HCT116 (cell line): ENCODE results near the gene DPH5. TPM values are rescaled to one million over a fixed set of nuclear protein-coding genes. Genes with fewer than 3 reads are reported as not detected.

Experiments used
- ATAC-seq: fragments of 200-7000 bp; cut with Tn5 transposase; 2 replicates; pipeline ENCODE4 v1.9.1; 2020; ENCODE audit warnings: mild to moderate bottlenecking, moderate library complexity
- BruUV-seq: library from RNA; stranded (reverse); fragments of 400-500 nt; replicated peaks from 2 replicates; lab custom pipeline; 2021; lab: Mats Ljungman, UMichigan
- CTCF ChIA-PET: fragments of 300-600 bp; sonication (Branson Sonifier 250); formaldehyde crosslinking; loops from one replicate; lab custom pipeline; 2021; ENCODE audit warnings: antibody characterized with exemption; lab: Charles Lee
- POLR2A ChIA-PET: fragments of 300-600, 350-600 bp; sonication (Branson Sonifier 250); formaldehyde crosslinking; loops from one replicate; lab custom pipeline; 2021; ENCODE audit warnings: antibody characterized with exemption; lab: Charles Lee
- RAD21 ChIA-PET, 2 experiments: fragments of 300-600 bp; sonication (Branson Sonifier 250); formaldehyde crosslinking; loops; one replicate each; lab custom pipeline; 2023; ENCODE audit warnings: low total read pairs in 2 of 2; ENCODE audit not compliant: uncharacterized antibody in 2 of 2, unreplicated experiment in 2 of 2, low non-redundant PET in 1 of 2; lab: Charles Lee
- DNase-seq: peaks from one replicate; pipeline ENCODE4 v3.0.0-alpha.2; 2010; ENCODE audit warnings: low read depth, low spot score
- H2AFZ ChIP-seq: fragments of 200-600 bp; shearing (Covaris generic), sonication (generic); 2 replicates; pipeline ENCODE4 v1.6.1; 2017; ENCODE audit warnings: low read depth, mixed run types, mixed read lengths, antibody characterized with exemption, low read length; ENCODE audit not compliant: poor library complexity, severe bottlenecking
- H3K27ac ChIP-seq: 2 replicates; pipeline ENCODE4 v1.5.1; 2012; ENCODE audit warnings: low read depth, low read length
- H3K27me3 ChIP-seq: fragments of 200-600 bp; sonication (generic); 2 replicates; pipeline ENCODE4 v1.6.1; 2016; ENCODE audit warnings: mixed run types, low read length, mixed read lengths; ENCODE audit not compliant: insufficient read depth
- H3K36me3 ChIP-seq, 2 experiments: fragments of 200-500 bp in 1 of 2; fragments of 200-600 bp in 1 of 2; sonication (Bioruptor generic) in 1 of 2; sonication (generic) in 1 of 2; 2 replicates each; pipeline versions ENCODE4 v1.5.1 to v1.6.1; 2014 to 2016; ENCODE audit warnings: low read length in 2 of 2, inconsistent platforms in 1 of 2, mixed read lengths in 1 of 2, mixed run types in 1 of 2; ENCODE audit not compliant: insufficient read depth in 2 of 2, control insufficient read depth in 1 of 2
- H3K4me1 ChIP-seq, 2 experiments: fragments of 200-600 bp in 1 of 2; sonication (generic) in 1 of 2; 2 replicates each; pipeline versions ENCODE4 v1.5.1 to v1.6.1; 2012 to 2017; ENCODE audit warnings: low read length in 2 of 2, inconsistent platforms in 1 of 2, mild to moderate bottlenecking in 1 of 2, mixed read lengths in 1 of 2, mixed run types in 1 of 2, moderate library complexity in 1 of 2; ENCODE audit not compliant: insufficient read depth in 2 of 2, control insufficient read depth in 1 of 2
- H3K4me2 ChIP-seq: fragments of 200-600 bp; sonication (generic); 2 replicates; pipeline ENCODE4 v1.6.1; 2017; ENCODE audit warnings: mixed run types, low read length, mixed read lengths
- H3K4me3 ChIP-seq, 2 experiments: fragments of 200-600 bp in 1 of 2; sonication (generic) in 1 of 2; replicated peaks in 1 of 2; 2 replicates each; pipeline ENCODE4 v1.5.1; 2011 to 2016; ENCODE audit warnings: low read length in 2 of 2, control low read depth in 1 of 2, low read depth in 1 of 2, mild to moderate bottlenecking in 1 of 2, mixed read lengths in 1 of 2, mixed run types in 1 of 2
- H3K79me2 ChIP-seq: fragments of 200-600 bp; sonication (generic); 2 replicates; pipeline ENCODE4 v1.6.1; 2017; ENCODE audit warnings: mild to moderate bottlenecking, mixed run types, low read length, moderate library complexity, mixed read lengths; ENCODE audit not compliant: insufficient read depth
- H3K9ac ChIP-seq: fragments of 200-600 bp; sonication (generic); 2 replicates; pipeline ENCODE4 v1.6.1; 2016; ENCODE audit warnings: low read length, mixed read lengths
- H3K9me2 ChIP-seq: fragments of 200-600 bp; sonication (generic), shearing (Covaris generic); 2 replicates; pipeline ENCODE4 v1.6.1; 2017; ENCODE audit warnings: mixed run types, mild to moderate bottlenecking, moderate library complexity; ENCODE audit not compliant: insufficient read depth
- H3K9me3 ChIP-seq, 2 experiments: fragments of 200-500 bp in 1 of 2; fragments of 200-600 bp in 1 of 2; sonication (Bioruptor generic) in 1 of 2; sonication (generic) in 1 of 2; 2 replicates each; pipeline ENCODE4 v1.6.1; 2014 to 2017; ENCODE audit warnings: low read length in 2 of 2, mixed read lengths in 2 of 2, inconsistent platforms in 1 of 2, low read depth in 1 of 2, mild to moderate bottlenecking in 1 of 2, mixed run types in 1 of 2, moderate library complexity in 1 of 2; ENCODE audit not compliant: control insufficient read depth in 1 of 2, insufficient read depth in 1 of 2
- H4K20me1 ChIP-seq: fragments of 200-600 bp; sonication (generic), shearing (Covaris generic); 2 replicates; pipeline ENCODE4 v1.6.1; 2017; ENCODE audit warnings: mixed run types, mild to moderate bottlenecking, moderate library complexity; ENCODE audit not compliant: insufficient read depth
- CBX3 ChIP-seq: IDR thresholded peaks from 2 replicates; pipeline ENCODE4 v1.6.1; 2012; ENCODE audit warnings: low read depth
- EZH2phosphoT487 ChIP-seq: fragments of 200-600 bp; IDR thresholded peaks from 2 replicates; pipeline ENCODE4 v1.6.1; 2018; ENCODE audit warnings: antibody characterized with exemption, borderline replicate concordance
- POLR2A ChIP-seq: IDR thresholded peaks from 2 replicates; pipeline ENCODE4 v1.7.0; 2011; ENCODE audit warnings: borderline replicate concordance; ENCODE audit not compliant: insufficient read depth, insufficient read length; ENCODE audit errors: extremely low read depth
- RAD21 ChIP-seq: IDR thresholded peaks from 2 replicates; pipeline ENCODE4 v1.6.1; 2012; ENCODE audit warnings: low read depth, mild to moderate bottlenecking
- REST ChIP-seq: IDR thresholded peaks from 2 replicates; pipeline ENCODE4 v1.6.1; 2012; ENCODE audit warnings: low read depth
- SIN3A ChIP-seq: IDR thresholded peaks from 2 replicates; pipeline ENCODE4 v1.6.1; 2012; ENCODE audit warnings: low read depth
- SP1 ChIP-seq: IDR thresholded peaks from 2 replicates; pipeline ENCODE4 v1.6.1; 2012; ENCODE audit warnings: low read depth
- TCF7L2 ChIP-seq: IDR thresholded peaks from 2 replicates; pipeline ENCODE4 v1.7.0; 2011; ENCODE audit warnings: borderline replicate concordance, inconsistent platforms; ENCODE audit not compliant: insufficient read depth, insufficient read length; ENCODE audit errors: extremely low read depth
- ZFX ChIP-seq: fragments of 450-650 bp; IDR thresholded peaks from 2 replicates; pipeline ENCODE4 v1.6.1; 2017
- intact Hi-C: fragments of 100-400 bp; cut with micrococcal nuclease; formaldehyde crosslinking; loops from 2 replicates; pipeline ENCODE4 v1.10.0; 2022
- total RNA-seq: library from RNA; stranded (reverse); gene quantifications from one replicate; pipeline ENCODE4 v1.2.1, GENCODE V29; 2021; ENCODE audit not compliant: unreplicated experiment
- TF ChIP-seq, protein P1 (sequence below): IDR thresholded peaks from 2 replicates; pipeline ENCODE4 v1.6.1; 2012

DPH5 gene
- total RNA-seq, 1 experiment from 2014 or later, result 55.8 TPM

DNA sequence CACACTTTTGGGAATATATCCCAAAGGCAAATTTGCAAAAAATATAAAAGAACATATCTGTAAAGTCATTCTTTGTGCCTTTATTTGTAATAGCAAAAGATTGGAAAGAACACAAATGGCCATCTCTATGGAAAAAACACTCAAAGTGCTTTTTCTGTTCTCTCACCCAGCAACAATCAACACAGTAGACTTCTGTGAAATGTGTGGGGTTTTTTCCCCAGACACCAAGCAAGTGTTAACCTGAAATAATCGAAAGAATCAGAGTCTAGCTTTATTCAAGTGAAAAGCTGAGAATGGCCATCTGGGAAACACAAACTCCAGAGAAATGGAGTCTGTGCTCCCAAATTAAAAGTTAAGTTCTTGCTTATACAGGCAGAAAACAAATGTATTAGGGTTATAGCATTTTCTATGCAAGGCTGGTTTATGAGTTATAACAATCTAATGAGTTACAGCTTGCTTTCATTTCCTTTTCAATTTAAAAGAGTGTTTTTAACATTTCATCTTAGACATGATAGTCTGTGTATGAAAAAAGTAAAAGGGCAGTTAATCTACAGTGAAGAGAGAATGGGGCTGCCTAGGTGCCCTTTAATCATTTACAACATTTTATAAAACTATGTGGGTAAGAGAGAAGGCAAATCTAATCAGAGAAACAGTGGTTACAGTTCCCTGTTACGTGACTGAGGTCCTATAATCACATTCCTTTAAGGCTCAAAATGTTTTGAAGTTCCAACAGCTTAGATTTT is 83.1 kb downstream of the DPH5 start:
- H3K4me2 ChIP-seq, result no peak overlapping the region
- ATAC-seq, result no peak
- H3K27ac ChIP-seq, result no peak overlapping the region
- POLR2A ChIA-PET, result no interaction called here
- H3K27me3 ChIP-seq, result no peaks in the 10 kb centered on the region
- H3K36me3 ChIP-seq, result peaks cover 0 to 4% of the 10 kb centered on the region in 2 experiments; a peak in 1 of 4 replicates
- H3K4me1 ChIP-seq, result no peaks in the 10 kb centered on the region
- no peaks in the 10 kb centered on the region for H4K20me1 ChIP-seq
- intact Hi-C loops, result no loop called here
- no peak overlapping the region for H2AFZ ChIP-seq
- no peak overlapping the region for H3K4me3 ChIP-seq
- CTCF ChIA-PET, result no interaction called here
- H3K9me2 ChIP-seq, result no peaks in the 10 kb centered on the region
- TF ChIP-seq POLR2A, result no peak
- no peak for TF ChIP-seq SIN3A
- no peak for TF ChIP-seq TCF7L2
- TF ChIP-seq, protein P1, sequence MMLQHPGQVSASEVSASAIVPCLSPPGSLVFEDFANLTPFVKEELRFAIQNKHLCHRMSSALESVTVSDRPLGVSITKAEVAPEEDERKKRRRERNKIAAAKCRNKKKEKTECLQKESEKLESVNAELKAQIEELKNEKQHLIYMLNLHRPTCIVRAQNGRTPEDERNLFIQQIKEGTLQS, result no peak
- no peak for TF ChIP-seq SP1
- TF ChIP-seq RAD21, result no peak
- TF ChIP-seq CBX3, result no peak
- TF ChIP-seq EZH2phosphoT487, result no peak
- TF ChIP-seq ZFX, result no peak
- TF ChIP-seq REST, result no peak
- no peaks in the 10 kb centered on the region for H3K79me2 ChIP-seq
- RAD21 ChIA-PET, result no interaction called here
- no peak overlapping the region for H3K9ac ChIP-seq
- BruUV-seq, result no TSS peak
- H3K9me3 ChIP-seq, result no peaks in the 10 kb centered on the region
- no peak for DNase-seq
